Measurements from ENCODE around the gene CACNA1I.

CACNA1I gene

GRCh38 chr22:39678862-39679490, 108.4 kb downstream of the CACNA1I start:
- DNase-seq: no peak

DNA sequence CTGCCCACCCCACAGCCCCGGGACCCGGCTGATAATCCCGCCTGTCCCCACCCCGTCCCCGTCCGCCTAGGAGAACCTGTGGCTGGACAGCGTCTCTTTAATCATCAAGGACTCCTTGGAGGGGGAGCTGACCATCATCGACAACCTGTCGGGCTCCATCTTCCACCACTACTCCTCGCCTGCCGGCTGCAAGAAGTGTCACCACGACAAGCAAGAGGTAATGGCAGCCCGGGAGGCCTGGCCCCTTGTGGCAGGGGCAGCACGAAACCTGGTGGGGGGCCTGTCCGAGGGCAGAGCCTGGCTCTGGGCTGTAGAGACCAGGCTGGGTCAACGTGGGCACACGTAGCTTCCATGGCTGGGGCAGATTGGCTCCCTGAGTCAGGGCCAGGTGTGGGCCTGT, 109.1 kb downstream of the CACNA1I start:
- DNase-seq: no peak

- DNase-seq: no peak
Measured at GRCh38 chr22:39680486-39680885, 109.9 kb downstream of the CACNA1I start.

DNA sequence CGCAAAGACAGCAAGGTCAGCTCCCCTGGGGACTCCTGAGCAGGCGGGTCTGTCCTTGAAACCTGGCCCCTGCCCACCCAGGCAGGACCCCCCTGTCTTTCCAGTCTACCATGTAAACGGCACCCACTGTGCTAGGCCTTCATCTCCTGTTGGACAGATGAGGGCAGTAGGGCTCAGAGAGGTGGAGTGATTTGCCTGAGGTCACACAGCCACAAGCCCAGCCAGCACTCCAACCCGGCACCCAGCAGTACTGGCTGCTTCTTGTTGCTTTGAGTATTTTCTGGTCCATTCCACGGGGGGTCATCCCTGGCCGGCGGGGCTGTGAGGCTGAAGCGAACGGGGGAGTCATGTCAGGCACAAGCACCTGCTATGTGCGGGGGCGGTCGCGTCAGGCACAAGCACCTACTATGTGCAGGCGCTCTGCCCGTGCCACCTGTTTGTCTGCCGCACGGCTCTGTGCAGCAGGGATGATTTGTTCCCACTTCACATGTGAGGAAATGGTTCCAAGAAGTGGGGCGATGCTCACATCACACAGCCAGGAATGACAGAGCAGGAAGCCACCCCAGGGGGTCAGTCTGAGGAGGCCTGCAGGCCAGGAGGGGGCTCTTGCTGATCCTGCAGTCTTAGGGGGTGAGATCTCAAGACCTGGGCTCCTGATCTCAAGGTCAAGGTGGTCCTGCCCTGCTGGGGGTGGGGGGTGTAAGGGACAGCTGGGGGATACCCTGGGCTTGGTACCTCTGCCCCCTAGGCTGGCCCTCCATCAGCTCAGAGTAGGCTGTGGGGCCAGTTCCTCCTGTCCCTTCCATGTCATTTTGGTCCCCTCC, 110.7 kb downstream of the CACNA1I start:
- no peak for DNase-seq

- DNase-seq: no peak
Measured at GRCh38 chr22:39682994-39683393, 112.4 kb downstream of the CACNA1I start.

DNA sequence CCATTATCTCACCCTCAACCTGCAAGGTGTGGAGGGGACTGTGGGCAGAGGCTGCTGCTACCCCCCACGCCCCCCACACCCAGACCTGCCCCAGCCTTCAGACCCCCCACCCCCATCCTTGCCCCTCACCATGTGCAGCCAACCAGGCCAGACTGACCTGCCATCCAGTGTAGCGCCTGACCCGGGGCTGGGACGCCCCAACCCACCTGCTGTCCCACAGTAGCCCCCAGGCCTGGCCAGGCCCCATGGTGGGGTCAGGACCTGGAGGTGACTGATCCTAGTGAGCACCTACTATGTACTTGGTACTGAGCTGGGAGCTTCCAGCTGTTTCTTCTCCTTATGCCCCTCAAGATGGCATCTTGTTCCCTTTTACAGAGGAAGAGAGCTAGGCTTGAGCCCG, 113.1 kb downstream of the CACNA1I start:
- DNase-seq: no peak

- no peak for DNase-seq
Measured at GRCh38 chr22:39684702-39685281, 114.2 kb downstream of the CACNA1I start.

DNA sequence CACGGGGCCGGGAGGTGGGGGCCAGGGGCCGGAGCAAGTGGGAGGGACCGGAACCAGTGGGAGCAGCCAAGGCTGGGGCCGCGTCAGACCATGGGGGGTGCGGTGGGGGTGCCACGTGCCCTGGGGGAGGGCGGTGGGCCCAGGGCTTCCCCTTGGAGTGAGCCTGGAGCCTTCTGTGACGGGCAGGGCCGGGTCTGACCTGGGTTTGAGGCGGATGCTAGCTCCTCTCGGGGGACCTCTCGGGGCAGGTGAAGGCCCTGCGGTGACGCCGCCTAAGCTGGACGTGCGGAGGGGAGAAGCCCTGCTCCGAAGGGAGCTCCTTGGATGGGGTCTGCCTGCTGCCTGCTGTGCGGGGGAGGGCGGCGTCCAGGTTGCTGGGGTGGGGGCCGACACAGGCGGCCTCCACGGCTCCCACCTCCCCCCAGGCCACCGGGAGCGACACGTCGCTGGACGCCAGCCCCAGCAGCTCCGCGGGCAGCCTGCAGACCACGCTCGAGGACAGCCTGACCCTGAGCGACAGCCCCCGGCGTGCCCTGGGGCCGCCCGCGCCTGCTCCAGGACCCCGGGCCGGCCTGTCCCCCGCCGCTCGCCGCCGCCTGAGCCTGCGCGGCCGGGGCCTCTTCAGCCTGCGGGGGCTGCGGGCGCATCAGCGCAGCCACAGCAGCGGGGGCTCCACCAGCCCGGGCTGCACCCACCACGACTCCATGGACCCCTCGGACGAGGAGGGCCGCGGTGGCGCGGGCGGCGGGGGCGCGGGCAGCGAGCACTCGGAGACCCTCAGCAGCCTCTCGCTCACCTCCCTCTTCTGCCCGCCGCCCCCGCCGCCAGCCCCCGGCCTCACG, 115.0 kb downstream of the CACNA1I start:
- DNase-seq: no peak

DNA sequence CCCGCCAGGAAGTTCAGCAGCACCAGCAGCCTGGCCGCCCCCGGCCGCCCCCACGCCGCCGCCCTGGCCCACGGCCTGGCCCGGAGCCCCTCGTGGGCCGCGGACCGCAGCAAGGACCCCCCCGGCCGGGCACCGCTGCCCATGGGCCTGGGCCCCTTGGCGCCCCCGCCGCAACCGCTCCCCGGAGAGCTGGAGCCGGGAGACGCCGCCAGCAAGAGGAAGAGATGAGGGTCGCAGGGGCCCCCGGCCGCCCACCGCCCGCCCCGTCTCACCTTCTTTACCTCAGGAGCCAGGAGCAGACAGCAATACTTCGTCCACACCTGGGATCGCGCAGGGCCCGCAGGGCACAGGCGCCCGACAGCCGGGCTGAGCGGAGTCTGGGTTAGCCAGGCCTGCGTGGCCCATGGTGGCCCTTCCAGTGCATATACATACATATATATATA, 115.6 kb downstream of the CACNA1I start:
- DNase-seq: no peak

DNA sequence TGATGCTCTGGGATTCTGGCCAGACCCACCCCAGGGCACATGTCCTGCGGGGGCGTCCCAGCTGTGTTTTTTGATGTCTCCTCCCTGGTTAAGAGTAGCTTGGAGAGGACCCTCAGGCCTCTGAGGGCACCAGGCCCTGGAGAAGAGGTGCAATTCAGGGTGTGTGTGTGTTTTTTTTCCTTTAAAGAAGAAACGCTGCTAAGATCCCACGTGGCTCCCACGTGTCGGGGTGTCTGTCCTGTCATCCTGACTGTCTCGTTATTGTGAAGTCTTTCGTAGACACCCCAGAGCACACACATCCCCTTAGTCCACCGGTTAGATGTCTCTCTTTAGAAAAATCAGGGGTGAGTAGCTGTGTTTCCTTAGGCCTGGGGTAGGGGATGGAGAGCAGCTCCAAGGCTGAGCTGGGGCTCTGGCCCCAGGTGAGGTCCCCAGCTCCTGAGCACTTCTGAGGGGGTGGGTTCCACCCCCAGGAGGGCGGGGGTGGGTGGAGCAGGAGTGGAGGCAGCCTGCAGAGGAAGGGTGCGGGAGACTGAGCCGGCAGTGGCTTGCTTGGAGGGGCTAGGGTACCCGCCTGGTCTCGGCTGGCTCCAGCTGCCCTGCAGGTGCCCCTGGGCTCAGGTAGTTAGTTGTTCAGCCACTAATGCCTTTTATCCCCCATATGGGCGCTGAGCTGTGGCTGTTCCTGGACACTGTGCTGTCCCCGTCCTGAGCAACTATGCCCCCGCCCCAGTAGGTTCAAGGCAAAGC, 116.4 kb downstream of the CACNA1I start:
- no peak for DNase-seq

DNA sequence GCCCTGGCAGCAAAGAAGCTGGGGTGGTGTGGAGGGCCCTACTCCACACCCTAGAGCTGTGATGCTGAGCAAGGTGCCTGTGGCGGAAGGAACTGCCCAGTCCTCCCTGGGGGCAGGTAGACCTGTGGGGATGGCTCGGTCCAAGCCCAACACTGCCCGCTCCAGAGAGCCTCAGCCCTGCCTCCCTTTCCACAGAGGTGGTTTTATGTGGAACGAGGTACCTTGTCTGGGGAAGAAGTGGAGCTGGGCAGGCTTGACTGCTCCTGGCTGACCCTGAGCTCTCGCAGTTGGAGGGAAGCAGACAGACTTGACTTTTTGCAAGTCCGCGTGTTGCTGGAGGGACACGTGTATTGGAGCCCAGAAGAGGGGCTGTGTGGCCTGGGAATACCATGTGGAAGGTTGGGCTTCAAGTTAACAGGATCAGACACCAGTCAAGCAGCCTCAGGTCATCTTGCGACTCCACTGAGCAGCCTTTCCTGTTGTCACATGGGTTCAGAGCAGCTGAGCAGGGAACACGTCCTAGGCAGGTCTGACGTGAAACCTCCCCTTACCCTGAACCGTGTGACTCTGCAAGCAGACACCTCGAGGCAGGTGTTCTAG, 117.7 kb downstream of the CACNA1I start:
- no peak for DNase-seq

GRCh38 chr22:39689421-39689820, 118.9 kb downstream of the CACNA1I start:
- no peak for DNase-seq

DNA sequence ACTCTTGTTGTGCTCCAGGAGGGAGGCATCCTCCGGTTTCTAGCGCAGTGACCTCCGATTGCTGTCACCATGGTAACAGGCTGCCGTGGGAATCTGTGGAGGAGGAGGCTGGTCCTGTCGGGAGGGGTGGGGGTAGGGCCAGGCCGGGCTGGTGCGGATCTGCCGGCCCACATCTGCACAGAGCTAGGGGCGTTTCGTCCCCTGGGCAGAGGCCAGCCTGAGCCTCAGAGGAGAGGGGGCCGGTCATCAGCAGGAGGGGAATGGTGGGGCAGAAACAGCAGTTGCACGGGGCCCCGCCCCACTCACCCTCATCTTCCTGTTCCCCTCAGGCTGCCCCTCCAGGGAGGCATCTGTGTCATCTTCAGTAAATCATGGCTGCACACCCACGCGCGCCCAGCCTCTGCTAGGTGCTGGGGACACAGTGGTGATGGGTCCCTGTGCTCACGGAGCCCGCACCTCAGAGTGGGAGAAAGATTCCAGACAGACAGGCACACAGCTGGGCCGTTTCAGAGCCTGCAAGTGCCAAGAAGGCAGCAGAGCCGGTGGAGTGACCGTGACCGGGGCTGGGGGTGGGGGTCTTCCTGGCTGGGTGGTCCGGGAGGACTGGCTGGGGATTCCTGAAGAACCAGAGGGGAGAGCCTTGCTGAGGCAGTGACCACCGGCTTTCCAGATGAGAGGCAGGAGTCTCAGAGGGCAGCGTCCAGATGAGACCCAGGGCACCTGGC, 120.5 kb downstream of the CACNA1I start:
- no peak for DNase-seq

DNA sequence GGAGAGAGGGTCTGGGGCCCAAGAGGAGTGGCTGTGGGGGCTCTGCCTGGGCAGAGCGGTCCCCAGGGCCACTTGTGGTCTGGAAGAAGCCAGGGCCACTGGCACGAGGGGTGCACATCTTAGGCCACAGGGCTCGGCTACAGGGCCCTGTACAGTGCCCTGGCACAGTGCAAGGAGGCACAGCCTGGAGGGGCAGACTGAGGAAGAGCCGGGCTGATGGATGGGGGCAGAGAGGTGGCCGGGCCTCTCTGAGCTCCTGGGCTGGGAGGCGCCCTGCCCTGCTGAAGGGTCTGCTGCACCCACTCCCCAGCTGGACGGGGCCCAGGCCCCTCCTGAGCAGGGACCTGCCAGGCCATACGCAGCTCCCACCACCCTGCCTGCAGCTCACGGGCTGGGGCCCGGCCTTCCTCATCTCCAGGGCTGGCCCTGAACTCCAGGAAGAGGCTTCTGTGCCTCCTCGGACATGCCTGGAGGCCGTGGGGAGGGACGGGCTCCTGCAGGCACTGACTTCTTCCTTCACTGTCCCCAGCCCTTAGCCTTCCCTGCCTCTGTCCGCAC, 123.5 kb downstream of the CACNA1I start:
- no peak for DNase-seq

GRCh38 chr22:39697790-39698430, 127.4 kb downstream of the CACNA1I start:
- DNase-seq: no peak

DNA sequence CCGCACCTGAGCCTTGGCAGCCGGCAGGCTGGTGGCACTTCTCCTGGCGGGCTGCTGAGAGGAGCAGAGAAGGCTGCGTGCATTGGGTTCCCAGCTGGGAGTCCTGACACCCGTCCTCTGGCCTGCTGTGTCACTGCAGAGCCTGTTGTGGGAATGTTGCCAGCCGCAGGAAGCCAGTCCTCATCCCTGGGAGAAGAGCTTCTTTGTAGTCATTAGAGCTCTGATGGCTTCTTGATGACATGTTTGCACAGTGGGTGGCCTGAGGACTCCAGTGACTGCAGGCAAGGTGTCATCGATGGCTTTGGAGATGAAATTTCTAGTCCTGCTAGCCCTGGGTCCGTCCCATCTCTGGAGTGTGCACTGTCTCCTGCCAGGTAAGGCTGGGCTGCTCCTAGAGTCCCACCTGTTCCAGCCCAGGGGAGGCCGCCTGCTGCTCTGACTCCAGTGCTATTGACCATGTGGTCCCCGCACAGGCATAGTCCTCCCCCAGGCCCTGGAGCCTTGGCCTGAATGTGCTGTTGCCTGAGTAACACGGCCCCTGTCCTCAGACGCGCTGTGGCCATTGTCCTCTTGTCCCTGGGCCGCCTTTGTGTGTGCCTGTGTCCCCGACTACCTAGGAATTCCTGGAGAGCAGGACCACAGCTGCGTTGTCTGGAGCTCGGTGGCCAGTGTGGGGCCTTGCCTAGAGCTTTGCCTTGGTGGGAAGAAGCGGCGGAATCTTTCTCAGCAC, 129.2 kb downstream of the CACNA1I start:
- DNase-seq: no peak

GRCh38 chr22:39700565-39700964, 130.0 kb downstream of the CACNA1I start:
- no peak for DNase-seq

DNA sequence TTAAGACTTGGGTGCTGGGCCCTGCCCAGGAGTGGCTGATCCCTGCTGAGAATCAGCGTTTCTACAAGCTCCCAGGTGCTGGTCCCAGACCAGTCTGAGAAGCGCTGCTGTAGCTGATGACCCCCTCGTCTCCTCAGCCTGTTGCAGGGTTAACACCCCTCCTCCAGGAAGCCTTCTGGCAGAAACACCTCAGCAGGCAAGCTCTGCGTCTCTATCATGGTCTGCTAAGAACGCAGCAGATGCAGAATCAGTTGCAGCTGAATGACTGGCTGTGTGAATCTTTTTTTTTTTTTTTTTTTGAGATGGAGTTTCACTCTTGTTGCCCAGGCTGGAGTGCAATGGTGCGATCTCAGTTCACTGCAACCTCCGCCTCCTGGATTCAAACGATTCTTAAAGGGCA, 132.5 kb downstream of the CACNA1I start:
- no peak for DNase-seq

DNA sequence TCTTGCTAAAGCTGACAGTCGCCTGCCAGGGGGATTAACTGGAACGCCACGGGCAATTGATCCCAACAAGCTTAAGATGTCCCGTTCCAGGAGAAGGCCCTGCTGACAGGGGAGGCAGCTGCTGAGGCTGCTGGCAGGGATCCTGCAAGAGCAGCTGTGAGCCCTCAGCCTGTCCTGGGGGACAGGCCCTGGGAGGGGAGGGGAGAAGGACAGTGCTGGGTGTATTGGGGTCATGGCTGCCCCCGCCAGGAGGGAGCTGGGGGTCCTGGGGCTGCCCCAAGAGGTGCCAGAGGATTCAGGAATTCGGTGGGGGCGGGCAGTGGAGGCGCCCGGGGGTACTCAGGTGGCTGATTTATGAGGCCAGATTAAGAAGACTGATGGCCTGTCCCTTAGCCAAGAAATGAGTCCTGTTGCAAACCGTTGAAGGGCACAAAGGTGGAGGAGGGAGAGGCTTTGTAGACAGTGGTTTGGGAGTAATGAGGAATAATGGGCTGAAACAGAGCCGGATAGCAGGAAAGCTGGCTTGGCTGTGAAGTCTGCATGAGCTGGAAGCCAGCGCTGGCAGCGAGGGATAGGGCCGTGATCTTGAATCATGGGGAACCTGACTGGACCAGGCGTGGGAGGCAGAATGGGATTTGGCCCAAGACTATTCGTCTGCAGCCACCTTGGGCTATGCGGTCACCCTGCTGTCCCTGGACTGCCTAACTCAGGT, 133.5 kb downstream of the CACNA1I start:
- no peak for DNase-seq

Data from NCI-H526 treated with DMSO at 0.1 percent for 48 hours (cell line).